HG03025 (cell line): ENCODE data around the gene SUMO4.

ENCODE experiments used
- ATAC-seq: cut with Tn5 transposase; IDR thresholded peaks from one replicate; pipeline ENCODE4 v1.9.1; 2021; ENCODE audit warnings: mild to moderate bottlenecking, moderate library complexity; ENCODE audit not compliant: unreplicated experiment, low FRiP score

Gene SUMO4

GRCh38 chr6:149449831-149450678, 50.0 kb downstream of the SUMO4 start:
- ATAC-seq = no peak
